Upper lobe of left lung (tissue), 4 donors: ENCODE results near the gene SEC16A.
A peak's percentile ranks its signal among the peaks of the same experiment; 100 is the strongest.

Source experiments
- CTCF ChIP-seq, 6 experiments: fragments of 450-650 bp in 4 of 6; fragments of 200-600 bp in 2 of 6; sonication (generic) in 2 of 6; IDR thresholded peaks; one replicate each; pipeline ENCODE4 v1.5.1; 2016 to 2019; ENCODE audit warnings: antibody characterized with exemption in 6 of 6
- POLR2A ChIP-seq, 4 donors: fragments of 450-650 bp; IDR thresholded peaks; one replicate each; pipeline ENCODE4 v1.5.1; 2016 to 2017; ENCODE audit warnings: antibody characterized with exemption in 4 of 4, mild to moderate bottlenecking in 2 of 4
- POLR2AphosphoS5 ChIP-seq, 2 donors: sonication (generic); formaldehyde crosslinking; IDR thresholded peaks; one replicate each; pipeline ENCODE4 v1.5.1; 2017; ENCODE audit warnings: antibody characterized with exemption in 2 of 2

GRCh38 chr9:136409557-136410455 is 73.0 kb downstream of the SEC16A start:
- TF ChIP-seq POLR2A (IDR thresholded peaks at IDR 0.05) (peak in 2 of 4 donors; percentile 28 to 56), CTCF (IDR thresholded peaks at IDR 0.05) (no peak), POLR2AphosphoS5 (IDR thresholded peaks at IDR 0.05) (no peak)
